B cell (primary cell): Measurements from ENCODE around the gene RAB11FIP2. TPM values are rescaled to one million over a fixed set of nuclear protein-coding genes. Genes with fewer than 3 reads are reported as not detected.

Source experiments
- ATAC-seq: fragments of 200-7000 bp; cut with Tn5 transposase; one replicate; pipeline ENCODE4 v1.10.0; 2021; ENCODE audit warnings: low read depth, mild to moderate bottlenecking, moderate number of reproducible peaks, moderate library complexity
- CTCF ChIA-PET: fragments of 350-600 bp; sonication (Branson Sonifier 250); formaldehyde crosslinking; loops from one replicate; lab custom pipeline; 2021; ENCODE audit warnings: antibody characterized with exemption, inconsistent platforms; lab: Charles Lee
- POLR2A ChIA-PET: fragments of 350-600 bp; sonication (Branson Sonifier 250); formaldehyde crosslinking; loops from one replicate; lab custom pipeline; 2021; ENCODE audit warnings: antibody characterized with exemption; lab: Charles Lee
- DNase-seq: peaks from one replicate; pipeline ENCODE4 v3.0.0; 2013
- H2AFZ ChIP-seq: 2 replicates; pipeline ENCODE4 v1.6.1; 2012; ENCODE audit warnings: mild to moderate bottlenecking, low read depth, low read length; ENCODE audit not compliant: insufficient read depth, poor library complexity, severe bottlenecking
- H3K27ac ChIP-seq, 2 donors: 1 replicate in 1 of 2; 2 replicates in 1 of 2; pipeline ENCODE4 v1.5.1; 2012 to 2013; ENCODE audit warnings: low read length in 2 of 2, mild to moderate bottlenecking in 2 of 2, moderate library complexity in 1 of 2
- H3K27me3 ChIP-seq, 4 experiments: fragments of 200-600 bp in 1 of 4; sonication (generic) in 1 of 4; replicated peaks in 1 of 4; 1 replicate in 2 of 4; 2 replicates in 2 of 4; pipeline versions ENCODE4 v1.6.1 to v1.7.0; 2013 to 2016; ENCODE audit warnings: low read length in 3 of 4, mild to moderate bottlenecking in 2 of 4, mixed read lengths in 1 of 4, moderate library complexity in 1 of 4; ENCODE audit not compliant: insufficient read depth in 4 of 4, control insufficient read depth in 3 of 4; ENCODE audit errors: control extremely low read depth in 1 of 4
- H3K36me3 ChIP-seq, 2 experiments: replicated peaks in 1 of 2; 1 replicate in 1 of 2; 2 replicates in 1 of 2; pipeline versions ENCODE4 v1.6.1 to v1.7.1; 2013; ENCODE audit warnings: low read length in 1 of 2; ENCODE audit not compliant: insufficient read depth in 2 of 2, control insufficient read depth in 1 of 2; ENCODE audit errors: control extremely low read depth in 1 of 2, extremely low read depth in 1 of 2
- H3K4me1 ChIP-seq, 2 donors: fragments of 200-600 bp in 1 of 2; sonication (generic) in 1 of 2; 1 replicate in 1 of 2; 2 replicates in 1 of 2; pipeline versions ENCODE4 v1.5.1 to v1.6.1; 2013 to 2017; ENCODE audit warnings: low read length in 2 of 2; ENCODE audit not compliant: control insufficient read depth in 2 of 2, insufficient read depth in 2 of 2
- H3K4me2 ChIP-seq: replicated peaks from 2 replicates; pipeline ENCODE3; 2012; ENCODE audit warnings: mild to moderate bottlenecking, low read depth, low read length; ENCODE audit not compliant: poor library complexity, severe bottlenecking
- H3K4me3 ChIP-seq, 5 experiments: fragments of 200-600 bp in 1 of 5; sonication (generic) in 1 of 5; 1 replicate in 3 of 5; 2 replicates in 2 of 5; pipeline versions ENCODE4 v1.5.1 to v1.7.0; 2011 to 2016; ENCODE audit warnings: low read length in 4 of 5, mild to moderate bottlenecking in 4 of 5, low read depth in 2 of 5, control low read depth in 1 of 5, moderate library complexity in 1 of 5; ENCODE audit not compliant: insufficient read depth in 1 of 5; ENCODE audit errors: control extremely low read depth in 1 of 5, extremely low read depth in 1 of 5
- H3K79me2 ChIP-seq: fragments of 200-600 bp; sonication (generic); one replicate; pipeline ENCODE4 v1.6.0; 2016; ENCODE audit warnings: low read length; ENCODE audit not compliant: control insufficient read depth, insufficient read depth
- H3K9ac ChIP-seq: fragments of 200-600 bp; sonication (generic); 2 replicates; pipeline ENCODE4 v1.6.1; 2017; ENCODE audit warnings: mild to moderate bottlenecking, low read length, moderate library complexity
- H3K9me3 ChIP-seq, 3 donors: one replicate each; pipeline versions ENCODE4 v1.6.1 to v1.7.1; 2013; ENCODE audit warnings: low read length in 2 of 3; ENCODE audit not compliant: control insufficient read depth in 2 of 3, insufficient read depth in 1 of 3; ENCODE audit errors: control extremely low read depth in 1 of 3
- H4K20me1 ChIP-seq: 2 replicates; pipeline ENCODE4 v1.6.0; 2012; ENCODE audit warnings: mild to moderate bottlenecking, low read length; ENCODE audit not compliant: insufficient read depth, control insufficient read depth, poor library complexity, severe bottlenecking
- H3K27ac Mint-ChIP-seq: one replicate; pipeline ENCODE4 v1.8.0; 2021; ENCODE audit warnings: mixed read lengths
- H3K27me3 Mint-ChIP-seq: one replicate; pipeline ENCODE4 v1.8.0; 2021; ENCODE audit warnings: mixed read lengths
- H3K4me1 Mint-ChIP-seq: one replicate; pipeline ENCODE4 v1.8.0; 2021; ENCODE audit warnings: mixed read lengths
- H3K4me3 Mint-ChIP-seq: one replicate; pipeline ENCODE4 v1.8.0; 2021; ENCODE audit warnings: mixed read lengths
- H3K9me3 Mint-ChIP-seq: one replicate; pipeline ENCODE4 v1.8.0; 2022; ENCODE audit warnings: mixed read lengths; ENCODE audit not compliant: insufficient read depth
- CTCF ChIP-seq: fragments of 200-600 bp; IDR thresholded peaks from one replicate; pipeline ENCODE4 v1.8.0; 2022; ENCODE audit warnings: antibody characterized with exemption, mild to moderate bottlenecking
- EZH2 ChIP-seq: IDR thresholded peaks from 2 replicates; pipeline ENCODE4 v1.6.1; 2012; ENCODE audit warnings: borderline replicate concordance, low read depth, mild to moderate bottlenecking, moderate library complexity, low read length; ENCODE audit not compliant: insufficient read depth, poor library complexity, severe bottlenecking
- WGBS: methylation state at CpG from one replicate; pipeline ENCODE4 v1.1.5; 2013; ENCODE audit warnings: missing lambda C conversion rate; ENCODE audit not compliant: insufficient coverage; 5-methylcytosine and 5-hydroxymethylcytosine counted together
- intact Hi-C: fragments of 100-400 bp; cut with micrococcal nuclease; formaldehyde crosslinking; loops from one replicate; pipeline ENCODE4 v1.10.0; 2022
- polyA plus RNA-seq: library from polyadenylated mRNA; depleted of rRNA; stranded (reverse); fragments of >200 nt; gene quantifications from 2 replicates; pipeline ENCODE4 v1.2.3, GENCODE V29; 2012
- total RNA-seq, 2 donors: library from RNA; stranded (reverse); fragments of 120-200 nt in 1 of 2; gene quantifications; 1 replicate in 1 of 2; 2 replicates in 1 of 2; pipeline versions ENCODE4 v1.2.3 to v1.2.4, GENCODE V29; 2013 to 2022

The RAB11FIP2 gene
- total and polyA plus RNA-seq, 2 donors (not counting 1 experiment from before 2014, with no cell fraction given) = 5.6 to 33.6 TPM

- WGBS = 100% methylated on average over 3 of the region's 4 CpGs
- H3K4me3 ChIP-seq = no peak overlapping the region
- Mint-ChIP-seq H3K4me3 (no peak overlapping the region), H3K4me1 (no peaks in the 10 kb centered on the region), H3K9me3 (no peaks in the 10 kb centered on the region), H3K27ac (no peak overlapping the region), H3K27me3 (peaks cover 17% of the 10 kb centered on the region)
- no peak for ATAC-seq
- DNase-seq = no peak
- H3K27me3 ChIP-seq = peaks cover 0 to 10% (median 0%) of the 10 kb centered on the region in 4 experiments
- CTCF ChIA-PET = no interaction called here
- H3K9ac ChIP-seq = no peak overlapping the region
- POLR2A ChIA-PET = no interaction called here
- TF ChIP-seq CTCF = no peak
- TF ChIP-seq EZH2 = no peak
- H2AFZ ChIP-seq = no peak overlapping the region
- no peak overlapping the region for H3K27ac ChIP-seq
- peaks cover under 1 to 5% (median 3%) of the 10 kb centered on the region in 3 donors for H3K9me3 ChIP-seq
- H3K79me2 ChIP-seq = no peaks in the 10 kb centered on the region
- H3K4me1 ChIP-seq = no peaks in the 10 kb centered on the region
- no peaks in the 10 kb centered on the region for H3K36me3 ChIP-seq
- H3K4me2 ChIP-seq = no peak overlapping the region
- no peaks in the 10 kb centered on the region for H4K20me1 ChIP-seq
- intact Hi-C loops = no loop called here
These were observed 82.2 kb downstream of the RAB11FIP2 start for GRCh38 chr10:117964536-117964935.

GRCh38 chr10:117960345-117960935 is 86.3 kb downstream of the RAB11FIP2 start:
- no peak for ATAC-seq
- intact Hi-C loops = no loop called here
- DNase-seq = no peak
- no peaks in the 10 kb centered on the region for H3K36me3 ChIP-seq
- no peak overlapping the region for H3K4me2 ChIP-seq
- Mint-ChIP-seq H3K9me3 (no peaks in the 10 kb centered on the region), H3K27me3 (peaks cover 19% of the 10 kb centered on the region), H3K27ac (no peak overlapping the region), H3K4me1 (no peaks in the 10 kb centered on the region), H3K4me3 (no peak overlapping the region)
- no peak for TF ChIP-seq EZH2
- TF ChIP-seq CTCF = no peak
- no peak overlapping the region for H3K4me3 ChIP-seq
- no peaks in the 10 kb centered on the region for H3K4me1 ChIP-seq
- H3K9me3 ChIP-seq = no peaks in the 10 kb centered on the region
- ChIA-PET CTCF (no interaction called here), POLR2A (no interaction called here)
- peaks cover 0 to 8% (median under 1%) of the 10 kb centered on the region in 4 experiments for H3K27me3 ChIP-seq
- no peak overlapping the region for H3K27ac ChIP-seq
- no peak overlapping the region for H3K9ac ChIP-seq
- H4K20me1 ChIP-seq = no peaks in the 10 kb centered on the region
- H2AFZ ChIP-seq = no peak overlapping the region
- WGBS = 92% methylated on average over 2 of the region's 4 CpGs
- H3K79me2 ChIP-seq = no peaks in the 10 kb centered on the region
